GM12891 (cell line): ENCODE results near the gene TMEM185B.

Experiments used
- POLR2A ChIP-seq: IDR thresholded peaks from 2 replicates; pipeline ENCODE4 v1.6.1; 2011; ENCODE audit warnings: low read depth, low read length, control low read depth
- POLR2AphosphoS5 ChIP-seq: IDR thresholded peaks from 2 replicates; pipeline ENCODE4 v1.6.1; 2011; ENCODE audit warnings: low read depth, low read length, control low read depth
- POU2F2 ChIP-seq: IDR thresholded peaks from 2 replicates; pipeline ENCODE4 v1.6.1; 2011; ENCODE audit warnings: low read depth, mild to moderate bottlenecking, control low read depth, low read length, moderate library complexity
- TAF1 ChIP-seq: IDR thresholded peaks from 2 replicates; pipeline ENCODE4 v1.6.1; 2011; ENCODE audit warnings: low read depth, low read length, control low read depth

DNA sequence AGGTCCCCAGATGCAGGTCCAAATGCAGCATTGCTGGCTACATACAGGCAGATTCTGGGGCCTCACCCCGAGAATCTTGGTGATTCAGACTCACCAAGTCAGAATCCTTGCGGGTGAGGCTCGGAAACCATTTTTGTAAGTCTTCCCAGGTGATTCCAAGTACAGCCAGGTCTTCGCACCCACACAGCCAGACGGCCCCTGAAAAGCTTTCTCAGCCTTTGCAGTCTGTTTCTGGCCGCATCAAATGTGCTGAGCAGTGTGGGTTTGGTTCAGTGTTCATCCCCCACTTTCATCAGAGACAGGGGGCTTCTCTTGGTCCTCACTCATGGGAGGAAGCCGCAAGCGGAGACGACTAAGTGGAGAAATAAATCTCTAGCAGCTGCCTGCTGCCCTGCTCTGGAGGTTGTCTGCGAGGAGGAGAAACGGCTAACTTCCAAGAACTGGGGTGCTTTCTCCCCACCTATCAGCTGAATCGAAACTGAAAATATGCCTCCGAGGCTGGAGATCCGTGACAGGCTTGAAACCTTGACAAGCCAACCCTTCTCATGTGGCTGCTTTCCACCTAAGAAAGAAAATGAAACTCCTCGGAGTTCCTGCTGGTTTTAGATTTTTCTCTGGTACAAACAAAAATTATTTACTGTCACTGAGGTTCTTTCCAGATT, 8.9 kb upstream of the TMEM185B start:
- peak; percentile 54; the same call in 1 of the 2 replicates for TF ChIP-seq POLR2AphosphoS5
- TF ChIP-seq POLR2A: peak; percentile 76
- TF ChIP-seq POU2F2: peak; percentile 20; the same call in 1 of the 2 replicates
- TF ChIP-seq TAF1: peak; percentile 65
